MM.1S (cell line): ENCODE measurements around the gene CLEC4M.
A peak's percentile ranks its signal among the peaks of the same experiment; 100 is the strongest.

Source experiments
- DNase-seq: peaks from one replicate; pipeline ENCODE4 v3.0.0-alpha.2; 2015
- H2AFZ ChIP-seq: fragments of 300-600 bp; sonication (generic); 2 replicates; pipeline ENCODE4 v1.6.0; 2016; ENCODE audit warnings: antibody characterized with exemption, low read length
- H3F3A ChIP-seq: fragments of 300-600 bp; sonication (generic); 2 replicates; pipeline ENCODE4 v1.6.1; 2016; ENCODE audit warnings: mild to moderate bottlenecking, antibody characterized with exemption, low read length, moderate library complexity, mixed read lengths; ENCODE audit not compliant: insufficient read depth
- H3K27ac ChIP-seq: fragments of 300-600 bp; sonication (generic); 2 replicates; pipeline ENCODE4 v1.5.1; 2016; ENCODE audit warnings: mild to moderate bottlenecking, low read length
- H3K27me3 ChIP-seq: fragments of 300-600 bp; sonication (generic); replicated peaks from 2 replicates; pipeline ENCODE4 v1.6.0; 2016; ENCODE audit warnings: low read length; ENCODE audit not compliant: insufficient read depth
- H3K36me3 ChIP-seq: fragments of 300-600 bp; sonication (generic); replicated peaks from 2 replicates; pipeline ENCODE4 v1.6.1; 2016; ENCODE audit warnings: mild to moderate bottlenecking, low read length, mixed read lengths; ENCODE audit not compliant: insufficient read depth
- H3K4me1 ChIP-seq: fragments of 300-600 bp; sonication (generic); 2 replicates; pipeline ENCODE4 v1.6.1; 2016; ENCODE audit warnings: low read length, mixed read lengths
- H3K4me2 ChIP-seq: fragments of 300-600 bp; sonication (generic); 2 replicates; pipeline ENCODE4 v1.6.0; 2016; ENCODE audit warnings: low read depth, low read length
- H3K4me3 ChIP-seq: fragments of 300-600 bp; sonication (generic); 2 replicates; pipeline ENCODE4 v1.5.1; 2016; ENCODE audit warnings: low read length, mixed read lengths
- H3K79me2 ChIP-seq: fragments of 300-600 bp; sonication (generic); 2 replicates; pipeline ENCODE4 v1.6.1; 2016; ENCODE audit warnings: mixed run types, low read length, mixed read lengths
- H3K9ac ChIP-seq: fragments of 300-600 bp; sonication (generic); 2 replicates; pipeline ENCODE4 v1.6.1; 2016; ENCODE audit warnings: low read length, mixed read lengths
- H3K9me2 ChIP-seq: fragments of 300-600 bp; sonication (generic); replicated peaks from 2 replicates; pipeline ENCODE4 v1.6.1; 2016; ENCODE audit warnings: mild to moderate bottlenecking, low read length, mixed read lengths; ENCODE audit not compliant: insufficient read depth
- H3K9me3 ChIP-seq: fragments of 300-600 bp; sonication (generic); replicated peaks from 2 replicates; pipeline ENCODE4 v1.6.1; 2016; ENCODE audit warnings: mild to moderate bottlenecking, low read length, mixed read lengths; ENCODE audit not compliant: insufficient read depth
- H4K20me1 ChIP-seq: fragments of 300-600 bp; sonication (generic); 2 replicates; pipeline ENCODE4 v1.6.1; 2016; ENCODE audit warnings: mild to moderate bottlenecking, low read length, moderate library complexity, mixed read lengths; ENCODE audit not compliant: insufficient read depth
- EZH2 ChIP-seq: fragments of 300-600 bp; sonication (generic); optimal IDR thresholded peaks from 2 replicates; pipeline ENCODE3; 2017; ENCODE audit warnings: low read depth, mild to moderate bottlenecking, antibody characterized with exemption, low read length, mixed read lengths
- EZH2phosphoT487 ChIP-seq: fragments of 300-600 bp; sonication (generic); IDR thresholded peaks from 2 replicates; pipeline ENCODE4 v1.6.1; 2018; ENCODE audit warnings: antibody characterized with exemption, low read length
- TF ChIP-seq, protein P1 (sequence below): fragments of 300-600 bp; sonication (generic); IDR thresholded peaks from 2 replicates; pipeline ENCODE4 v1.5.1; 2016; ENCODE audit warnings: antibody characterized with exemption, low read length, mixed read lengths

The CLEC4M gene

DNA sequence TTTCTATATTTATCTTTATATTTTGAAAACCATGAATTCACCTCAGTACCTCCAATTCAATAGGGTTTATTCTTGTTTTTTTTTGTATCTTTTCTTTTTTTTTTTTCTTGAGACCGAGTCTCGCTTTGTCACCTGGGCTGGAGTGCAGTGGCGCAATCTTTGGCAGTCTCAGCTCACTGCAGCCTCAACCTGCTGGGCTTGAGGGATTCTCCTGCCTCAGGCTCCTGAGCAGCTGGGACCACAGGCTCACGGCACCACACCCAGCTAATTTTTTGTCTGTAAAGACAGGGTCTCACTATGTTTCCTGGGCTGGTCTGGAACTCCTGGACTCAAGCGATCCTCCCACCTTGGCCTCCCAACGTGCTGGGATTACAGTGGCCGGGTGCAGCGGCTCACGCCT, 43.8 kb downstream of the CLEC4M start:
- H3K4me2 ChIP-seq, result no peak overlapping the region; the same call in 1 of the 2 replicates
- H3K9ac ChIP-seq, result no peak overlapping the region
- H3K9me3 ChIP-seq, result no peaks in the 10 kb centered on the region; the same call in 1 of the 2 replicates
- no peak overlapping the region for H2AFZ ChIP-seq
- H3K79me2 ChIP-seq, result no peaks in the 10 kb centered on the region
- H3K36me3 ChIP-seq, result no peaks in the 10 kb centered on the region
- no peak for TF ChIP-seq EZH2
- TF ChIP-seq EZH2phosphoT487, result no peak
- TF ChIP-seq, protein P1, sequence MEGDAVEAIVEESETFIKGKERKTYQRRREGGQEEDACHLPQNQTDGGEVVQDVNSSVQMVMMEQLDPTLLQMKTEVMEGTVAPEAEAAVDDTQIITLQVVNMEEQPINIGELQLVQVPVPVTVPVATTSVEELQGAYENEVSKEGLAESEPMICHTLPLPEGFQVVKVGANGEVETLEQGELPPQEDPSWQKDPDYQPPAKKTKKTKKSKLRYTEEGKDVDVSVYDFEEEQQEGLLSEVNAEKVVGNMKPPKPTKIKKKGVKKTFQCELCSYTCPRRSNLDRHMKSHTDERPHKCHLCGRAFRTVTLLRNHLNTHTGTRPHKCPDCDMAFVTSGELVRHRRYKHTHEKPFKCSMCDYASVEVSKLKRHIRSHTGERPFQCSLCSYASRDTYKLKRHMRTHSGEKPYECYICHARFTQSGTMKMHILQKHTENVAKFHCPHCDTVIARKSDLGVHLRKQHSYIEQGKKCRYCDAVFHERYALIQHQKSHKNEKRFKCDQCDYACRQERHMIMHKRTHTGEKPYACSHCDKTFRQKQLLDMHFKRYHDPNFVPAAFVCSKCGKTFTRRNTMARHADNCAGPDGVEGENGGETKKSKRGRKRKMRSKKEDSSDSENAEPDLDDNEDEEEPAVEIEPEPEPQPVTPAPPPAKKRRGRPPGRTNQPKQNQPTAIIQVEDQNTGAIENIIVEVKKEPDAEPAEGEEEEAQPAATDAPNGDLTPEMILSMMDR, result no peak
- peaks cover 11% of the 10 kb centered on the region for H3K4me1 ChIP-seq
- H3K27me3 ChIP-seq, result peaks cover 68% of the 10 kb centered on the region
- H3K4me3 ChIP-seq, result no peak overlapping the region
- peaks cover 23% of the 10 kb centered on the region for H3F3A ChIP-seq
- no peaks in the 10 kb centered on the region for H3K9me2 ChIP-seq
- DNase-seq, result no peak
- H3K27ac ChIP-seq, result peak overlapping the region; percentile 60; the same call in 1 of the 2 replicates
- no peaks in the 10 kb centered on the region for H4K20me1 ChIP-seq

DNA sequence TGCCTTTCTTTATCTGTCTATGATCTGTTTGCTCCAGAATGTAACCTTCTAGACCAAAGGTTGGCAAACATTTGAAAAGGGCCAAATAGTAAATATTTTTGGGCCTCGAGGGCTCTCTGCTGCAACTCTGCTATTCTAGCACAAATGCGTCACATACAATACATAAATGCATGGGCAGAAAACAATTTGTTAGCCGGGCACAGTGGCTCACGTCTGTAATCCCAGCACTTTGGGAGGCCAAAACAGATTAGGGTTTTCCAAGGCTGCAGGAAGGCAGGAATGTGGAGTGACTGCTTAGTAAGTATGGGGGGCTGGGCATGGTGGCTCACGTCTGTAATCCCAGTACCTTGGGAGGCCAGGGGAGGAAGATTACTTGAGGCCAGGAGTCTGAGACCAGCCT, 45.1 kb downstream of the CLEC4M start:
- no peak for TF ChIP-seq EZH2phosphoT487
- TF ChIP-seq, protein P1, result no peak
- TF ChIP-seq EZH2, result no peak

DNA sequence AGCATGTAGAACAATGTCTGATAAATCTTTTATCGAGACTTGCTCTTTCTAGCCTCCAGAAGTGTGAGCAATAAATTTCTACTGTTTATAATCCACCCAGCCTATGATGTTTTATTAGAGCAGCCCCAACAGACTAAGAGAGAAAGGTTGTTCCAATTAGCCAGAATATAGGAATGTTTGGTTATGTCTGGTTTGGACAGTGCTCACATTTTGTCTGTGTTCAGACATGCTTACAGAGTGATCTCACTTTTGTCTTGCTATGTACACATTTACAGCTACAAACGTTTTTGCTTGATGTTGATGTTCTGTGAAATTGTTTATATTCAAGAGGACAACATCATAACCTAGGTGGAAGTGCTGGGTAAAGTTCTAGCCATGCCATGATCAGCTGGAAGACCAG, 48.9 kb downstream of the CLEC4M start:
- Histone ChIP-seq H3K27ac (no peak overlapping the region), H3K4me2 (no peak overlapping the region), H3K4me3 (no peak overlapping the region), H4K20me1 (no peaks in the 10 kb centered on the region), H3K36me3 (no peaks in the 10 kb centered on the region), H3F3A (peaks cover 14% of the 10 kb centered on the region), H3K9me3 (no peaks in the 10 kb centered on the region; the same call in 1 of the 2 replicates), H3K27me3 (peaks cover 71% of the 10 kb centered on the region), H3K4me1 (peaks cover 14% of the 10 kb centered on the region), H3K9ac (no peak overlapping the region), H2AFZ (no peak overlapping the region), H3K9me2 (no peaks in the 10 kb centered on the region), H3K79me2 (no peaks in the 10 kb centered on the region)
- DNase-seq, result no peak
- TF ChIP-seq, protein P1, result no peak
- TF ChIP-seq EZH2, result no peak
- TF ChIP-seq EZH2phosphoT487, result no peak

More for the DNA sequence above, 45.1 kb downstream of the CLEC4M start:
- H3F3A ChIP-seq, result peaks cover 23% of the 10 kb centered on the region
- no peak overlapping the region for H3K9ac ChIP-seq
- no peaks in the 10 kb centered on the region; the same call in 1 of the 2 replicates for H3K9me3 ChIP-seq
- peak overlapping the region; percentile 6; the same call in 1 of the 2 replicates for H3K4me2 ChIP-seq
- H2AFZ ChIP-seq, result no peak overlapping the region
- H3K4me1 ChIP-seq, result peaks cover 11% of the 10 kb centered on the region
- no peaks in the 10 kb centered on the region for H4K20me1 ChIP-seq
- no peak for DNase-seq
- H3K4me3 ChIP-seq, result no peak overlapping the region
- H3K9me2 ChIP-seq, result no peaks in the 10 kb centered on the region
- H3K79me2 ChIP-seq, result no peaks in the 10 kb centered on the region
- peak overlapping the region; percentile 60; the same call in 1 of the 2 replicates for H3K27ac ChIP-seq
- H3K36me3 ChIP-seq, result no peaks in the 10 kb centered on the region
- H3K27me3 ChIP-seq, result peaks cover 68% of the 10 kb centered on the region
